SK-N-SH treated with all-trans-retinoic acid at 6 μM for 48 hours (cell line): ENCODE results near the gene NT5C3A.

ENCODE experiments used
- ATAC-seq: fragments of 200-7000 bp; cut with Tn5 transposase; 3 replicates; pipeline ENCODE4 v1.9.1; 2020; ENCODE audit warnings: mild to moderate bottlenecking, moderate library complexity
- ARNTL ChIP-seq: fragments of 450-650 bp; formaldehyde crosslinking; IDR thresholded peaks from 2 replicates; pipeline ENCODE4 v1.5.0; 2020; ENCODE audit warnings: low read depth, mild to moderate bottlenecking, moderate library complexity, borderline replicate concordance
- BACH2 ChIP-seq: fragments of 250-450 bp; sonication (Bioruptor Pico); IDR thresholded peaks from 2 replicates; pipeline ENCODE4 v1.9.0; 2021; ENCODE audit warnings: mild to moderate bottlenecking, borderline replicate concordance
- CSDC2 ChIP-seq: fragments of 250-450 bp; sonication (Bioruptor Pico); IDR thresholded peaks from 2 replicates; pipeline ENCODE4 v1.5.0; 2020; ENCODE audit warnings: mild to moderate bottlenecking, moderate library complexity
- CSRNP3 ChIP-seq: fragments of 250-450 bp; sonication (Bioruptor Pico); IDR thresholded peaks from 2 replicates; pipeline ENCODE4 v1.5.1; 2021; ENCODE audit warnings: mild to moderate bottlenecking, moderate library complexity
- ESRRG ChIP-seq: fragments of 250-450 bp; sonication (Bioruptor Pico); IDR thresholded peaks from 2 replicates; pipeline ENCODE4 v1.6.1; 2021; ENCODE audit warnings: mild to moderate bottlenecking
- ISL1 ChIP-seq: fragments of 250-450 bp; sonication (Bioruptor Pico); IDR thresholded peaks from 2 replicates; pipeline ENCODE4 v2.1.2; 2022; ENCODE audit warnings: mild to moderate bottlenecking, moderate library complexity
- OSR1 ChIP-seq: fragments of 250-450 bp; sonication (Bioruptor Pico); IDR thresholded peaks from 2 replicates; pipeline ENCODE4 v1.8.0; 2022; ENCODE audit warnings: moderate library complexity, mild to moderate bottlenecking, inconsistent platforms
- POU6F1 ChIP-seq: fragments of 250-450 bp; sonication (Bioruptor Pico); IDR thresholded peaks from 2 replicates; pipeline ENCODE4 v1.8.0; 2021; ENCODE audit warnings: low read depth, mild to moderate bottlenecking, moderate library complexity, borderline replicate concordance
- PPARA ChIP-seq: fragments of 250-450 bp; sonication (Bioruptor Pico); IDR thresholded peaks from 2 replicates; pipeline ENCODE4 v1.5.0; 2020; ENCODE audit warnings: mild to moderate bottlenecking, borderline replicate concordance
- RARB ChIP-seq: fragments of 250-450 bp; sonication (Bioruptor Pico); IDR thresholded peaks from 2 replicates; pipeline ENCODE4 v1.8.0; 2021; ENCODE audit warnings: mild to moderate bottlenecking, moderate library complexity
- SNAI2 ChIP-seq: fragments of 250-450 bp; sonication (Bioruptor Pico); IDR thresholded peaks from 2 replicates; pipeline ENCODE4 v1.5.0; 2020; ENCODE audit warnings: mild to moderate bottlenecking, moderate library complexity
- TCF4 ChIP-seq: fragments of 250-450 bp; sonication (Bioruptor Pico); IDR thresholded peaks from 2 replicates; pipeline ENCODE4 v1.8.0; 2021; ENCODE audit warnings: mild to moderate bottlenecking, moderate library complexity, borderline replicate concordance
- TOX ChIP-seq: fragments of 250-450 bp; sonication (Bioruptor Pico); IDR thresholded peaks from 2 replicates; pipeline ENCODE4 v1.8.0; 2021; ENCODE audit warnings: mild to moderate bottlenecking, moderate library complexity, borderline replicate concordance
- TSHZ2 ChIP-seq: fragments of 250-450 bp; sonication (Bioruptor Pico); IDR thresholded peaks from 2 replicates; pipeline ENCODE4 v1.5.0; 2020; ENCODE audit warnings: mild to moderate bottlenecking, moderate library complexity
- ZC3H10 ChIP-seq: fragments of 250-450 bp; sonication (Bioruptor Pico); IDR thresholded peaks from 2 replicates; pipeline ENCODE4 v1.5.1; 2021; ENCODE audit warnings: mild to moderate bottlenecking, moderate library complexity
- ZFP3 ChIP-seq: fragments of 250-450 bp; sonication (Bioruptor Pico); IDR thresholded peaks from 2 replicates; pipeline ENCODE4 v1.5.0; 2020; ENCODE audit warnings: mild to moderate bottlenecking, moderate library complexity
- ZFP30 ChIP-seq: fragments of 450-650 bp; formaldehyde crosslinking; IDR thresholded peaks from 2 replicates; pipeline ENCODE4 v1.5.0; 2022; ENCODE audit warnings: mild to moderate bottlenecking, moderate library complexity
- ZNF70 ChIP-seq: fragments of 450-650 bp; formaldehyde crosslinking; IDR thresholded peaks from 2 replicates; pipeline ENCODE4 v1.5.0; 2020; ENCODE audit warnings: mild to moderate bottlenecking, moderate library complexity
- ZNF8 ChIP-seq: fragments of 450-650 bp; formaldehyde crosslinking; IDR thresholded peaks from 2 replicates; pipeline ENCODE4 v1.5.0; 2020; ENCODE audit warnings: mild to moderate bottlenecking, moderate library complexity
- TF ChIP-seq, protein P1 (sequence below): fragments of 250-450 bp; sonication (Bioruptor Pico); IDR thresholded peaks from 2 replicates; pipeline ENCODE4 v1.8.0; 2020; ENCODE audit warnings: mild to moderate bottlenecking, moderate library complexity, borderline replicate concordance

NT5C3A gene

GRCh38 chr7:33062023-33062781 is at the start of gene NT5C3A:
NT5C3A (minus strand) TSS chr7:33062776; CDS start chr7:33062705, 71 bp downstream.
- peak; percentile 56 for ATAC-seq
- TF ChIP-seq CSRNP3 (CRISPR knock-in tag) (no peak), ARNTL (CRISPR knock-in tag) (no peak), ZFP3 (CRISPR knock-in tag) (peak; percentile 83), SNAI2 (CRISPR knock-in tag) (no peak), TCF4 (CRISPR knock-in tag) (no peak), RARB (CRISPR knock-in tag) (no peak), ZNF70 (CRISPR knock-in tag) (0 out of 2 replicates have a peak, but pooled peaks have one; percentile 10), POU6F1 (CRISPR knock-in tag) (no peak), ZFP30 (no peak), TOX (CRISPR knock-in tag) (no peak), OSR1 (CRISPR knock-in tag) (no peak)
- TF ChIP-seq, protein P1, sequence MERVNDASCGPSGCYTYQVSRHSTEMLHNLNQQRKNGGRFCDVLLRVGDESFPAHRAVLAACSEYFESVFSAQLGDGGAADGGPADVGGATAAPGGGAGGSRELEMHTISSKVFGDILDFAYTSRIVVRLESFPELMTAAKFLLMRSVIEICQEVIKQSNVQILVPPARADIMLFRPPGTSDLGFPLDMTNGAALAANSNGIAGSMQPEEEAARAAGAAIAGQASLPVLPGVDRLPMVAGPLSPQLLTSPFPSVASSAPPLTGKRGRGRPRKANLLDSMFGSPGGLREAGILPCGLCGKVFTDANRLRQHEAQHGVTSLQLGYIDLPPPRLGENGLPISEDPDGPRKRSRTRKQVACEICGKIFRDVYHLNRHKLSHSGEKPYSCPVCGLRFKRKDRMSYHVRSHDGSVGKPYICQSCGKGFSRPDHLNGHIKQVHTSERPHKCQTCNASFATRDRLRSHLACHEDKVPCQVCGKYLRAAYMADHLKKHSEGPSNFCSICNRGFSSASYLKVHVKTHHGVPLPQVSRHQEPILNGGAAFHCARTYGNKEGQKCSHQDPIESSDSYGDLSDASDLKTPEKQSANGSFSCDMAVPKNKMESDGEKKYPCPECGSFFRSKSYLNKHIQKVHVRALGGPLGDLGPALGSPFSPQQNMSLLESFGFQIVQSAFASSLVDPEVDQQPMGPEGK (CRISPR knock-in tag), result no peak
- TF ChIP-seq, all 23 proteins: peak for 2

DNA sequence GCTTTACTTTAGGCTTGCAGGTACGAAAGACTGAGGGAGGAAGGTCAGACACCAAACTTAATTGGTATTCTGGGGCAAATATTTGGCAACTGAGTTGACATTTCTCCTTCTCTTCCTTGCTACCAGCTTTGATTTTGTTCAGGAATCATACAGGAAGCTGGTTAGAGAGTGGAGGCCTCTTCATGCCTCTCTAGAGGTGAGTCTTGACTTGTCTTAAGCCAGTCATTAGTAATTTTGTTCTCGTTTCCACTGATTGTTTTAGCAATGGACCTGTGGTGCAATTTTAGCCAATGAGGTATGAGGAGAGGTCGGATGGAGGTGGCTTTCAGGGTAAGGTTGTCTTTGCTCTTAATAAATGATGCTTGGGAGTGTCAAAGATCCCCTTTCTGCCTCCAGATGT is 49.0 kb upstream of the NT5C3A start:
- no peak for ATAC-seq
- TF ChIP-seq ZNF8 (CRISPR knock-in tag), result no peak
- no peak for TF ChIP-seq TOX (CRISPR knock-in tag)
- no peak for TF ChIP-seq ZNF70 (CRISPR knock-in tag)
- no peak for TF ChIP-seq ZFP30

GRCh38 chr7:33109758-33110238 is 47.2 kb upstream of the NT5C3A start:
- peak; percentile 50 for ATAC-seq
- TF ChIP-seq ESRRG (CRISPR knock-in tag) (no peak), ISL1 (CRISPR knock-in tag) (no peak), ZNF70 (CRISPR knock-in tag) (no peak), ZC3H10 (no peak), ZNF8 (CRISPR knock-in tag) (0 out of 2 replicates have a peak, but pooled peaks have one; percentile 36), CSDC2 (CRISPR knock-in tag) (no peak), OSR1 (CRISPR knock-in tag) (no peak), BACH2 (no peak)
- TF ChIP-seq, all 23 proteins: peak for 1

DNA sequence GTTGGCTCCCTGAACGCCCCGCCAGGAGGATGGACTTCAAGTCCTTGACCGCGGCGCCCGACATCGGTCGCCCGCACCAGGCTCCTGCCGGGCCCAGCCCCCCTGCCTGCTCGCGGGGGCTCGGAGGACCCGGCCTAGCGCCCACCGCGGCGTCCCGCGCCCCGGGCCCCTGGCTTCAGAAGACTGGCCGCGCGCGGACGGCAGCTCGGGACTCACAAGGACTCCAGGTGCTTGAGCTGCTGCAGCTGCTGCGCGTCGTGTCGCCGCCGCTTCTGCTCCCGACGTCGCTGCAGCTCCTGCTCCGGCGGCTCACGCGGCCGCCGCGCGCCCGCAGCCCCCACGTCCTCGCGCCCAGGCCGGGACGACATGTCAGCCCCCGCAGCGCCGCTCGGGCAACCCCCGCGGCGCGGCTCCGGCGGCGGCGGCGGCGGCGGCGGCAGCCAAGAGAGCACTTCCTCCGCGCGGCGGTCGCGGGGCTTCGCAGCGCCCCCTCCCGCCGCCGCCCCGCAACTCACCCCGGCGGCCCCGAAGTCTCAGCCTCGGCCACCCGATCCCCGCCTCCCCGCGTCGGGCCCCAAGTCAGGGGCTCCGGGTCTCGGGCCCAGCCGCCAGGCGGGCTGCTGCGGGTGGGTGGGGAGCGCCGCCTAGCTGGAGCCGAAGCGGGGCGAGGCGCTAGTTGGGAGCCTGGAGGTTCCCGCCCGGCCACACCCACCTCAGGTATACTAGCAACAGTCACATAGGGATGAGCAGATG is 46.6 kb upstream of the NT5C3A start, which contains the start of gene RP9:
RP9 (minus strand) TSS at position 400 of the 753 bp plus-strand sequence; CDS start at position 368, 32 bp downstream.
- TF ChIP-seq CSRNP3 (CRISPR knock-in tag), result no peak
- no peak for TF ChIP-seq BACH2
- TF ChIP-seq TCF4 (CRISPR knock-in tag), result no peak
- TF ChIP-seq RARB (CRISPR knock-in tag), result no peak
- no peak for TF ChIP-seq ZC3H10
- TF ChIP-seq TSHZ2, result 0 out of 2 replicates have a peak, but pooled peaks have one; percentile 58
- TF ChIP-seq ZNF70 (CRISPR knock-in tag), result no peak
- TF ChIP-seq PPARA (CRISPR knock-in tag), result 0 out of 2 replicates have a peak, but pooled peaks have one; percentile 20
- no peak for TF ChIP-seq ARNTL (CRISPR knock-in tag)
- TF ChIP-seq SNAI2 (CRISPR knock-in tag), result no peak
- no peak for TF ChIP-seq OSR1 (CRISPR knock-in tag)
- TF ChIP-seq POU6F1 (CRISPR knock-in tag), result no peak
- no peak for TF ChIP-seq ESRRG (CRISPR knock-in tag)
- ATAC-seq, result peak; percentile 90
